HepG2 (cell line): ENCODE measurements around the gene DHX30. TPM values are rescaled to one million over a fixed set of nuclear protein-coding genes. Genes with fewer than 3 reads are reported as not detected.

Experiments used
- ATM ChIP-seq: fragments of 450-650 bp; IDR thresholded peaks from 2 replicates; pipeline ENCODE4 v1.7.1; 2017; ENCODE audit warnings: mild to moderate bottlenecking, borderline replicate concordance
- CBFB ChIP-seq: sonication (generic); formaldehyde crosslinking; IDR thresholded peaks from 2 replicates; pipeline ENCODE4 v1.4.0; 2020; ENCODE audit warnings: missing genetic modification reagents
- FUBP1 ChIP-seq: sonication (generic); formaldehyde crosslinking; IDR thresholded peaks from 2 replicates; pipeline ENCODE4 v1.5.1; 2020; ENCODE audit warnings: missing genetic modification reagents, mild to moderate bottlenecking, borderline replicate concordance
- HOXA7 ChIP-seq: sonication (generic); formaldehyde crosslinking; IDR thresholded peaks from 2 replicates; pipeline ENCODE4 v1.8.1; 2022; ENCODE audit warnings: mild to moderate bottlenecking, missing genetic modification reagents, moderate library complexity
- NFYB ChIP-seq: sonication (generic); formaldehyde crosslinking; IDR thresholded peaks from 2 replicates; pipeline ENCODE4 v1.4.0; 2020; ENCODE audit warnings: missing genetic modification reagents
- PATZ1 ChIP-seq: sonication (generic); formaldehyde crosslinking; IDR thresholded peaks from 2 replicates; pipeline ENCODE4 v1.4.0; 2020; ENCODE audit warnings: missing genetic modification reagents
- SP5 ChIP-seq: IDR thresholded peaks from 2 replicates; pipeline ENCODE4 v1.6.1; 2016; ENCODE audit warnings: low read depth, borderline replicate concordance
- ZHX2 ChIP-seq, 2 experiments: sonication (generic) in 1 of 2; formaldehyde crosslinking in 1 of 2; IDR thresholded peaks; 2 replicates each; pipeline versions ENCODE4 v1.6.1 to v1.9.0; 2014 to 2022; ENCODE audit warnings: antibody characterized with exemption in 1 of 2, borderline replicate concordance in 1 of 2, inconsistent platforms in 1 of 2, low read depth in 1 of 2, missing genetic modification reagents in 1 of 2
- ZNF20 ChIP-seq: sonication (generic); formaldehyde crosslinking; IDR thresholded peaks from 2 replicates; pipeline ENCODE4 v1.4.0; 2020; ENCODE audit warnings: mild to moderate bottlenecking, moderate library complexity, missing genetic modification reagents
- ZNF335 ChIP-seq: sonication (generic); formaldehyde crosslinking; IDR thresholded peaks from 2 replicates; pipeline ENCODE4 v1.4.0; 2020; ENCODE audit warnings: missing genetic modification reagents
- ZNF383 ChIP-seq: sonication (generic); formaldehyde crosslinking; IDR thresholded peaks from 2 replicates; pipeline ENCODE4 v1.4.0; 2020; ENCODE audit warnings: missing genetic modification reagents, mild to moderate bottlenecking, borderline replicate concordance
- ZNF557 ChIP-seq: sonication (generic); formaldehyde crosslinking; IDR thresholded peaks from 2 replicates; pipeline ENCODE4 v1.4.0; 2020; ENCODE audit warnings: missing genetic modification reagents
- ZNF569 ChIP-seq: sonication (generic); formaldehyde crosslinking; IDR thresholded peaks from 2 replicates; pipeline ENCODE4 v1.5.0; 2020; ENCODE audit warnings: mild to moderate bottlenecking, missing genetic modification reagents, moderate library complexity, borderline replicate concordance
- ZNF615 ChIP-seq: sonication (generic); formaldehyde crosslinking; IDR thresholded peaks from 2 replicates; pipeline ENCODE4 v1.5.0; 2020; ENCODE audit warnings: mild to moderate bottlenecking, missing genetic modification reagents, borderline replicate concordance
- ZNF839 ChIP-seq: sonication (generic); formaldehyde crosslinking; IDR thresholded peaks from 2 replicates; pipeline ENCODE4 v1.4.0; 2020; ENCODE audit warnings: missing genetic modification reagents, mild to moderate bottlenecking, borderline replicate concordance
- ZSCAN12 ChIP-seq: sonication (generic); formaldehyde crosslinking; IDR thresholded peaks from 2 replicates; pipeline ENCODE4 v1.9.0; 2021; ENCODE audit warnings: mild to moderate bottlenecking, missing genetic modification reagents
- ZSCAN29 ChIP-seq: sonication (generic); formaldehyde crosslinking; conservative IDR thresholded peaks from 2 replicates; pipeline ENCODE4 v1.4.0; 2020; ENCODE audit warnings: mild to moderate bottlenecking, missing genetic modification reagents
- polyA plus RNA-seq, 8 experiments: library from polyadenylated mRNA; depleted of rRNA in 3 of 8; stranded (reverse) in 7 of 8; unstranded in 1 of 8; fragments of >200 nt; fragmentation: Illumina TruSeq in 4 of 8; extraction: Trizol in 4 of 8; gene quantifications; 2 replicates each; pipeline versions ENCODE4 v1.2.1 to v1.2.3, GENCODE V29; 2011 to 2016; ENCODE audit warnings: low read depth in 4 of 8, missing spikeins in 1 of 8, mixed read lengths in 1 of 8; ENCODE audit not compliant: insufficient read depth in 1 of 8
- total RNA-seq, 5 experiments: library from RNA; depleted of rRNA; stranded (reverse); fragments of >200 nt; fragmentation: Illumina TruSeq; extraction: Trizol; gene quantifications; 2 replicates each; pipeline ENCODE4 v1.2.3, GENCODE V29; 2016; ENCODE audit warnings: low read depth in 1 of 5

DHX30 gene
- total and polyA plus RNA-seq, 2 of the 13 experiments (the other 11 are each of a cell fraction or from before 2014, with no cell fraction given) = 30.6 to 59.4 TPM

- TF ChIP-seq ZSCAN29 (CRISPR knock-in tag) (no peak), ZHX2 (IDR thresholded peaks at IDR 0.05; ENCODE audit: low read depth) (peak; percentile 51; the same call in 1 of the 2 replicates), ZHX2 (CRISPR knock-in tag; IDR thresholded peaks at IDR 0.05; ENCODE audit: borderline replicate concordance) (peak; percentile 24; the same call in 1 of the 2 replicates), NFYB (CRISPR knock-in tag) (no peak), FUBP1 (no peak), ZNF335 (CRISPR knock-in tag) (peak; percentile 77; the same call in 1 of the 2 replicates), PATZ1 (peak; percentile 20; the same call in 1 of the 2 replicates), ATM (no peak), ZNF839 (CRISPR knock-in tag) (peak; percentile 83; the same call in 1 of the 2 replicates), HOXA7 (CRISPR knock-in tag) (no peak), SP5 (peak; percentile 74), ZSCAN12 (CRISPR knock-in tag) (no peak; the same call in 1 of the 2 replicates), CBFB (CRISPR knock-in tag) (0 out of 2 replicates have a peak, but pooled peaks have one; percentile 23), ZNF383 (CRISPR knock-in tag) (no peak), ZNF569 (CRISPR knock-in tag) (no peak), ZNF20 (CRISPR knock-in tag) (no peak; the same call in 1 of the 2 replicates), ZNF615 (CRISPR knock-in tag) (no peak), ZNF557 (peak; percentile 79; the same call in 1 of the 2 replicates)
These were observed 21.1 kb upstream of the DHX30 start, which contains the start of gene SMARCC1 (continued) for GRCh38 chr3:47781685-47782445.
